ENCODE results near the gene MRPL50. TPM values are rescaled to one million over a fixed set of nuclear protein-coding genes. Genes with fewer than 3 reads are reported as not detected.
A peak's percentile ranks its signal among the peaks of the same experiment; 100 is the strongest.

The MRPL50 gene
- total RNA-seq (2021): 20.0 and 20.7 TPM in 2 replicates
- long read RNA-seq, transcript MRPL50-201 (2 exons, 3,332 nt): major isoform, 196 of 197 reads
- long read RNA-seq, partial matches to known transcripts: 0 of 197 reads
- long read RNA-seq, other reads (novel, unspliced or antisense): 1 of 197 reads

DNA sequence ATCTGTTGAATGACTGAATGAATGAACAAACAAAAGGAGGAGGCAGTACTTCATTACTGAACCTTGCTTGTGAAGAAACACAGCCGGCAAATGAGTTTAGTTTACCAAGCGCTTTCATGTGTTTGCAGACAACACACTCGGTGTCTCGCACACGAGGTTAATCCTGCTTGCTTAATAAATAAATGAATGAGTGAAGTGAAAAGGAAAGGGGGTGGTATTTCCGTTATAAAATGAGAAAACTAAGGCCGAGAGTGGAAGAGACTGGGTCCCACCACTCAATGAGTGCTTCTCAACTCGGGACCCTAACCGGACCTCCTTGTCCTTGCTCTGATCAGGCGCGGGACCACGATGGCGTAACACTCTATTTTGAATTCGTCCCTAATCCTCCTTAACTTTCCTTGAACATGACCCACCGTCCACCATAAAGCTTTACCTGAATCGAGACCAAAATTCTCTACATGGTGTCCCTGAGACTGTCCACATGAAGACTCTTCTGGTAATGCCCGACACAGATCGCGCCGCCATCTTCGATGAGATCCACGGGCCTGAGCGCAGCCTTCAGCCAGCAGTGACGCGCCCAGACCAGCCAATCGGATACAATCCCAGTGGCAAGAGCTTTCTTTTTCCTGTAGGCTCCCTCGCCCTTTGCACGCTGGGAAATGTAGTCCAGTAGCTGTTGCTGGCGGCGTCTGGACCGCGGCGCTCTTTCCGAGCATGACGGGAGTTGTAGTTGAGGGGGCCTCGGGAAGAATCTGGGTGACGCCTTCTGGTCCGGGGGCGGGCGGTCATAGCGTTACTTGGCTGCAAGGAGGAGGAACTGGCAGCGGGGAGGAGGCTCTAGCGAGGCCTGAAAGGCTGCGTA lies at the start of gene MRPL50, which contains the start of gene ZNF189:
Gene MRPL50, minus strand, starts transcription at position 551 of the 862 bp plus-strand sequence. Its CDS starts 26 bp downstream, at position 525.
Gene ZNF189, plus strand, starts transcription at position 784 of the 862 bp plus-strand sequence. CDS start 306 bp downstream, outside the sequence.
- H3K4me3 Mint-ChIP-seq: peak within 1 kb of the TSS; percentile 97 to 98
- H3K27me3 Mint-ChIP-seq (ENCODE audit: low read depth): no peaks in the 10 kb centered on the region
- peak within 1 kb of the TSS; percentile 97 to 100 (median 99) for H3K27ac Mint-ChIP-seq

More for the DNA sequence above, at the start of gene MRPL50, which contains the start of gene ZNF189:
- H3K27ac ChIP-seq (ENCODE audit: insufficient read length, low read depth, low read length): no peak within 1 kb of the TSS
- H3K4me2 ChIP-seq (ENCODE audit: insufficient read depth, insufficient read length, low read length): peak within 1 kb of the TSS; percentile 71
- H2BK12ac ChIP-seq (ENCODE audit: insufficient read length, low read depth, low read length): no peak within 1 kb of the TSS
- Mint-ChIP-seq H3K4me1 (peaks cover 18 to 20% of the 10 kb centered on the region in 2 experiments), H3K9me3 (peaks cover 18 to 32% of the 10 kb centered on the region in 2 experiments), H3K36me3 (ENCODE audit: insufficient read depth in 1 of 3, low read depth in 3 of 3) (peaks cover 66 to 75% (median 70%) of the 10 kb centered on the region in 3 experiments)
- H3K79me1 ChIP-seq (ENCODE audit: insufficient read depth, low read depth, low read length, poor library complexity, severe bottlenecking): peaks cover 10% of the 10 kb centered on the region
- H3T11ph ChIP-seq (ENCODE audit: low read length): peak within 1 kb of the TSS; percentile 41
- WGBS (ENCODE audit: extremely low coverage, insufficient read length, low lambda C conversion rate): no CpG with 5 or more reads among the region's 44 CpGs
- H3K56ac ChIP-seq (ENCODE audit: insufficient read length, low read depth, low read length): peak within 1 kb of the TSS; percentile 9
- no peaks in the 10 kb centered on the region for H3K9me3 ChIP-seq (ENCODE audit: control insufficient read depth, low read depth, low read length)
- H3K4me1 ChIP-seq (ENCODE audit: insufficient read depth, low read length): no peaks in the 10 kb centered on the region
- H3K23me2 ChIP-seq (ENCODE audit: insufficient read length, low read depth, low read length, poor library complexity, severe bottlenecking): peaks cover 3% of the 10 kb centered on the region
- peak within 1 kb of the TSS; percentile 8 for H4K8ac ChIP-seq (replicated peaks; ENCODE audit: insufficient read length, low read depth, low read length)
- H4K20me1 ChIP-seq (ENCODE audit: control insufficient read depth, insufficient read depth, insufficient read length): peaks cover 2% of the 10 kb centered on the region
- H3K23ac ChIP-seq (ENCODE audit: insufficient read length, low read depth, low read length): no peak within 1 kb of the TSS
- H2BK15ac ChIP-seq (ENCODE audit: low read depth, low read length): no peak within 1 kb of the TSS
- H3K79me2 ChIP-seq (ENCODE audit: insufficient read depth, low read length): peaks cover 30% of the 10 kb centered on the region; the same call in 1 of the 2 replicates
- no peak within 1 kb of the TSS for H2BK5ac ChIP-seq (ENCODE audit: insufficient read length, low read length)
- H2BK20ac ChIP-seq (ENCODE audit: low read depth, low read length, poor library complexity, severe bottlenecking): no peak within 1 kb of the TSS
- no peak within 1 kb of the TSS; the same call in 1 of the 2 replicates for H3K4ac ChIP-seq (ENCODE audit: low read depth, low read length)
- H4K5ac ChIP-seq (ENCODE audit: insufficient read length, low read depth, low read length): peak within 1 kb of the TSS; percentile 73
- peak within 1 kb of the TSS; percentile 75; the same call in 1 of the 2 replicates for H3K14ac ChIP-seq (ENCODE audit: insufficient read depth, low read length)
- H4K91ac ChIP-seq (ENCODE audit: insufficient read length, low read depth, low read length): no peak within 1 kb of the TSS
- H3K18ac ChIP-seq (ENCODE audit: insufficient read length, low read depth, low read length): peak within 1 kb of the TSS; percentile 89
- H2AFZ ChIP-seq (ENCODE audit: low read length): peak within 1 kb of the TSS; percentile 11
- TF ChIP-seq, protein P1, sequence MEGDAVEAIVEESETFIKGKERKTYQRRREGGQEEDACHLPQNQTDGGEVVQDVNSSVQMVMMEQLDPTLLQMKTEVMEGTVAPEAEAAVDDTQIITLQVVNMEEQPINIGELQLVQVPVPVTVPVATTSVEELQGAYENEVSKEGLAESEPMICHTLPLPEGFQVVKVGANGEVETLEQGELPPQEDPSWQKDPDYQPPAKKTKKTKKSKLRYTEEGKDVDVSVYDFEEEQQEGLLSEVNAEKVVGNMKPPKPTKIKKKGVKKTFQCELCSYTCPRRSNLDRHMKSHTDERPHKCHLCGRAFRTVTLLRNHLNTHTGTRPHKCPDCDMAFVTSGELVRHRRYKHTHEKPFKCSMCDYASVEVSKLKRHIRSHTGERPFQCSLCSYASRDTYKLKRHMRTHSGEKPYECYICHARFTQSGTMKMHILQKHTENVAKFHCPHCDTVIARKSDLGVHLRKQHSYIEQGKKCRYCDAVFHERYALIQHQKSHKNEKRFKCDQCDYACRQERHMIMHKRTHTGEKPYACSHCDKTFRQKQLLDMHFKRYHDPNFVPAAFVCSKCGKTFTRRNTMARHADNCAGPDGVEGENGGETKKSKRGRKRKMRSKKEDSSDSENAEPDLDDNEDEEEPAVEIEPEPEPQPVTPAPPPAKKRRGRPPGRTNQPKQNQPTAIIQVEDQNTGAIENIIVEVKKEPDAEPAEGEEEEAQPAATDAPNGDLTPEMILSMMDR (conservative IDR thresholded peaks at IDR 0.05): no peak
- H2BK120ac ChIP-seq (ENCODE audit: low read depth, low read length, poor library complexity, severe bottlenecking): no peak within 1 kb of the TSS
- peak within 1 kb of the TSS; percentile 98 for H3K9ac ChIP-seq (ENCODE audit: extremely low read depth, insufficient read length, low read length)
- no peak within 1 kb of the TSS for H2AK5ac ChIP-seq (ENCODE audit: insufficient read length, low read length)
- H3K27me3 ChIP-seq (ENCODE audit: insufficient read depth, low read length): no peaks in the 10 kb centered on the region
- peak; percentile 99 for DNase-seq

All from H9 (cell line).